Measurements from ENCODE around the gene HOXD9. TPM values are rescaled to one million over a fixed set of nuclear protein-coding genes. Genes with fewer than 3 reads are reported as not detected.

HOXD9 gene
- polyA plus RNA-seq, 1 of the 3 experiments (the other 2 are of a cell fraction): 4.8 TPM

DNA sequence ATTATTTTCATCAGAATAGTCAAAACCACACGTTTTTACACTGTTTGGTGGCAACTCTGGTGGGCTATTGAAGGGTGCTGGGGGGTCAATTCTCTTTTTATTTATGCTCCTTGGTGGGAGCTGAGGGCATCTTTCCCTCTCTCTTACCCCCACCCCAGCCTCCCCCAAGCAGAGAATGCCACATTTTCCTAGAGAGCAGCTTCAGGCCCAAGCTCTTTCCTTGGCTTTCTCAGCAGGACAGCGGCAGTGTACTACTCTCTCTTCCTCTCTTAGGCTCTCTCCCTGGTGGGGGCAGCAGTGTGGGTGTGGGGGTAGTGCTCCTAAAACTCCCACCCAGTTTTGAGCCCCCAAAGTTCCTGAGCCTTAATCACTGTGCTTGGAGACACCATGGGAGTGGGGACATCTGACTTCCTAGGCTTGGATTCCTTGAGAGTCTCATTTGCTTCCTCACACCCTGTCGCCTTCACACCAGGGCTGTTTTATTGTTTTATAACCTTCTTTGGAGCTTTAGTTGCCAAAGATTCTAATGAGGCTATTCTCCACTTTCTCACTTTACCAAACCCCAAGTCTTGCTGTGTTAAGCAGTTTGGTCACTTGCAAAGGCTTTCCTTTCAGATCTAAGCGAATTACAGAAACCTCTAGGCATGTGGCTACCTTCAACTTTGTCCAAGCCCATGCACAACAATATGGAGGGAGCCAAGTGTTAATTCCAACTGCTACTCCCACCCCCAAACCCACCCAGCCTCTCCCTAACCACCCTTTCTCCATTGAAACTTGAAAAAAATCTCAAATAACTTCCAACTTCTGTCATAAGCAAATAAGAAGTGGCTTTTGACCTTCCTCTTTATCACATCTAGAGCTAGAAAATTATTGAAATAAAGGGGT is 22.8 kb downstream of the HOXD9 start:
- no peaks in the 10 kb centered on the region for H4K20me1 ChIP-seq (ENCODE audit: insufficient read depth)
- 88% methylated on average over 4 of the region's 4 CpGs for WGBS (ENCODE audit: low lambda C conversion rate)
- POLR2A ChIA-PET: interaction anchor here (0.5 kb wide), 1 partner anchor 511 kb away, joined by 3 read pairs; no protein-coding TSS in a partner anchor
- H3K79me2 ChIP-seq (ENCODE audit: insufficient read depth): peaks cover 13% of the 10 kb centered on the region
- DNase-seq: no peak
- no peak overlapping the region for H3K4me3 ChIP-seq (ENCODE audit: low read depth in 2 of 2, low read length in 1 of 2)
- H2AFZ ChIP-seq (ENCODE audit: low read depth): no peak overlapping the region
- H3K27ac ChIP-seq (ENCODE audit: low read depth in 2 of 2, low read length in 1 of 2): no peak overlapping the region; a peak in 1 of 4 replicates
- H3K9ac ChIP-seq: no peak overlapping the region
- H3K4me2 ChIP-seq: no peak overlapping the region
- H3K4me1 ChIP-seq (ENCODE audit: control insufficient read depth in 1 of 2, insufficient read depth in 2 of 2, low read depth in 1 of 2, low read length in 1 of 2): peaks cover 0 to 14% of the 10 kb centered on the region in 2 experiments; a peak in 1 of 4 replicates
- H3K9me3 ChIP-seq: no peaks in the 10 kb centered on the region
- H3F3A ChIP-seq (replicated peaks; ENCODE audit: insufficient read depth): no peaks in the 10 kb centered on the region
- no peaks in the 10 kb centered on the region for H3K27me3 ChIP-seq (ENCODE audit: insufficient read depth)
- CTCF ChIA-PET: interaction anchor here (1.1 to 26.1 kb wide), 8 partner anchors 13 to 669 kb away, joined by 3 to 1047 read pairs (median 10); partner anchors contain the start of gene HOXD9
- H3K36me3 ChIP-seq (replicated peaks in 1 of 2; ENCODE audit: control insufficient read depth in 1 of 2, insufficient read depth in 2 of 2, low read length in 1 of 2): no peaks in the 10 kb centered on the region
- TF ChIP-seq SIN3A (IDR thresholded peaks at IDR 0.05; ENCODE audit: borderline replicate concordance, low read depth, low read length): no peak
- no peak for TF ChIP-seq RXRA (IDR thresholded peaks at IDR 0.05; ENCODE audit: borderline replicate concordance, low read depth)
- no peak for TF ChIP-seq ELF1 (IDR thresholded peaks at IDR 0.05)
- TF ChIP-seq, protein P1, sequence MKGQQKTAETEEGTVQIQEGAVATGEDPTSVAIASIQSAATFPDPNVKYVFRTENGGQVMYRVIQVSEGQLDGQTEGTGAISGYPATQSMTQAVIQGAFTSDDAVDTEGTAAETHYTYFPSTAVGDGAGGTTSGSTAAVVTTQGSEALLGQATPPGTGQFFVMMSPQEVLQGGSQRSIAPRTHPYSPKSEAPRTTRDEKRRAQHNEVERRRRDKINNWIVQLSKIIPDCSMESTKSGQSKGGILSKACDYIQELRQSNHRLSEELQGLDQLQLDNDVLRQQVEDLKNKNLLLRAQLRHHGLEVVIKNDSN (IDR thresholded peaks at IDR 0.05; ENCODE audit: borderline replicate concordance, low read depth): no peak
- no peak for TF ChIP-seq MXI1 (IDR thresholded peaks at IDR 0.05; ENCODE audit: low read depth, low read length)
- TF ChIP-seq YY1 (IDR thresholded peaks at IDR 0.05; ENCODE audit: low read depth): no peak
- no peak for TF ChIP-seq TAF1 (IDR thresholded peaks at IDR 0.05; ENCODE audit: borderline replicate concordance, low read depth, low read length)
- TF ChIP-seq MEF2A (IDR thresholded peaks at IDR 0.05; ENCODE audit: borderline replicate concordance, low read depth): no peak
- no peak for TF ChIP-seq RFX5 (IDR thresholded peaks at IDR 0.05; ENCODE audit: low read length)
- TF ChIP-seq FOXJ3 (CRISPR knock-in tag; IDR thresholded peaks at IDR 0.05): no peak
- TF ChIP-seq POLR2AphosphoS5 (IDR thresholded peaks at IDR 0.05; ENCODE audit: low read depth, low read length): no peak
- TF ChIP-seq NFIC (IDR thresholded peaks at IDR 0.05; ENCODE audit: borderline replicate concordance): no peak
- TF ChIP-seq, protein P2, sequence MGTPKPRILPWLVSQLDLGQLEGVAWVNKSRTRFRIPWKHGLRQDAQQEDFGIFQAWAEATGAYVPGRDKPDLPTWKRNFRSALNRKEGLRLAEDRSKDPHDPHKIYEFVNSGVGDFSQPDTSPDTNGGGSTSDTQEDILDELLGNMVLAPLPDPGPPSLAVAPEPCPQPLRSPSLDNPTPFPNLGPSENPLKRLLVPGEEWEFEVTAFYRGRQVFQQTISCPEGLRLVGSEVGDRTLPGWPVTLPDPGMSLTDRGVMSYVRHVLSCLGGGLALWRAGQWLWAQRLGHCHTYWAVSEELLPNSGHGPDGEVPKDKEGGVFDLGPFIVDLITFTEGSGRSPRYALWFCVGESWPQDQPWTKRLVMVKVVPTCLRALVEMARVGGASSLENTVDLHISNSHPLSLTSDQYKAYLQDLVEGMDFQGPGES (IDR thresholded peaks at IDR 0.05; ENCODE audit: low read depth, low read length): no peak
- no peaks in the 10 kb centered on the region for H3K9me2 ChIP-seq

DNA sequence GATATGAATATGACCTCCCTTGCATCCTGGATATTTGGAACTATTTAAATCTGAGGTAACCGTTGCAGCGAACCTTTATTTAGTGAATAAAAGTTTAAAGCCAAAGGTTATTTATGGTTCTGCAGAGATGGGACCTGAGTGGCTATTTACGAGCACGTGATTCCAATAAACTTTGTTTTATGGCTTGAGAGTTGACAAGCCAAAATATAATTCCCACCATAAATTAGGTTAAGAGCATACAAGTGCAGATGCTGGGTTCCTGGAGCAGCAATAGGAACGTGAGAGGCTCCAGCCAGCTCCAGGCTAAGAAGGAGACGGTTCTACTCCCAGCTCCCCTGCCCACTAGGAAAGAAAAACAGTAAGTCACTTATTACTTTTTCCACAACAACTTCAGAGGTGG is 23.6 kb downstream of the HOXD9 start:
- no peaks in the 10 kb centered on the region for H3F3A ChIP-seq (replicated peaks; ENCODE audit: insufficient read depth)
- no peak overlapping the region for H3K9ac ChIP-seq
- no peak for DNase-seq
- no peaks in the 10 kb centered on the region for H3K27me3 ChIP-seq (ENCODE audit: insufficient read depth)
- H4K20me1 ChIP-seq (ENCODE audit: insufficient read depth): no peaks in the 10 kb centered on the region
- ChIA-PET POLR2A (no interaction called here), CTCF (interaction anchor here (1.2 to 11.3 kb wide), 6 partner anchors 22 to 506 kb away, joined by 3 to 154 read pairs (median 10); partner anchors contain the start of gene HOXD9)
- H3K27ac ChIP-seq (ENCODE audit: low read depth in 2 of 2, low read length in 1 of 2): no peak overlapping the region
- H2AFZ ChIP-seq (ENCODE audit: low read depth): no peak overlapping the region
- no peaks in the 10 kb centered on the region for H3K36me3 ChIP-seq (replicated peaks in 1 of 2; ENCODE audit: control insufficient read depth in 1 of 2, insufficient read depth in 2 of 2, low read length in 1 of 2)
- H3K4me2 ChIP-seq: no peak overlapping the region
- H3K9me3 ChIP-seq: no peaks in the 10 kb centered on the region
- H3K4me1 ChIP-seq (ENCODE audit: control insufficient read depth in 1 of 2, insufficient read depth in 2 of 2, low read depth in 1 of 2, low read length in 1 of 2): peaks cover 0 to 9% of the 10 kb centered on the region in 2 experiments; a peak in 1 of 4 replicates
- peaks cover 9% of the 10 kb centered on the region for H3K79me2 ChIP-seq (ENCODE audit: insufficient read depth)
- H3K4me3 ChIP-seq (ENCODE audit: low read depth in 2 of 2, low read length in 1 of 2): no peak overlapping the region
- H3K9me2 ChIP-seq: no peaks in the 10 kb centered on the region
- 77% methylated on average over 6 of the region's 6 CpGs for WGBS (ENCODE audit: low lambda C conversion rate)
- TF ChIP-seq ELF1 (IDR thresholded peaks at IDR 0.05) (no peak), FOSL2 (IDR thresholded peaks at IDR 0.05; ENCODE audit: borderline replicate concordance, low read depth) (no peak), RAD21 (IDR thresholded peaks at IDR 0.05; ENCODE audit: low read length) (no peak), RFX5 (IDR thresholded peaks at IDR 0.05; ENCODE audit: low read length) (no peak), TAF1 (IDR thresholded peaks at IDR 0.05; ENCODE audit: borderline replicate concordance, low read depth, low read length) (no peak), NRF1 (IDR thresholded peaks at IDR 0.05; ENCODE audit: low read depth, low read length) (no peak), MEF2A (IDR thresholded peaks at IDR 0.05; ENCODE audit: borderline replicate concordance, low read depth) (no peak), TCF12 (IDR thresholded peaks at IDR 0.05) (no peak), RCOR1 (IDR thresholded peaks at IDR 0.05; ENCODE audit: low read length) (no peak), CHD2 (IDR thresholded peaks at IDR 0.05; ENCODE audit: low read length, partially characterized antibody) (no peak)
- TF ChIP-seq, protein P3, sequence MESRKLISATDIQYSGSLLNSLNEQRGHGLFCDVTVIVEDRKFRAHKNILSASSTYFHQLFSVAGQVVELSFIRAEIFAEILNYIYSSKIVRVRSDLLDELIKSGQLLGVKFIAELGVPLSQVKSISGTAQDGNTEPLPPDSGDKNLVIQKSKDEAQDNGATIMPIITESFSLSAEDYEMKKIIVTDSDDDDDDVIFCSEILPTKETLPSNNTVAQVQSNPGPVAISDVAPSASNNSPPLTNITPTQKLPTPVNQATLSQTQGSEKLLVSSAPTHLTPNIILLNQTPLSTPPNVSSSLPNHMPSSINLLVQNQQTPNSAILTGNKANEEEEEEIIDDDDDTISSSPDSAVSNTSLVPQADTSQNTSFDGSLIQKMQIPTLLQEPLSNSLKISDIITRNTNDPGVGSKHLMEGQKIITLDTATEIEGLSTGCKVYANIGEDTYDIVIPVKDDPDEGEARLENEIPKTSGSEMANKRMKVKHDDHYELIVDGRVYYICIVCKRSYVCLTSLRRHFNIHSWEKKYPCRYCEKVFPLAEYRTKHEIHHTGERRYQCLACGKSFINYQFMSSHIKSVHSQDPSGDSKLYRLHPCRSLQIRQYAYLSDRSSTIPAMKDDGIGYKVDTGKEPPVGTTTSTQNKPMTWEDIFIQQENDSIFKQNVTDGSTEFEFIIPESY (IDR thresholded peaks at IDR 0.05; ENCODE audit: borderline replicate concordance, low read depth): no peak
- TF ChIP-seq, protein P4, sequence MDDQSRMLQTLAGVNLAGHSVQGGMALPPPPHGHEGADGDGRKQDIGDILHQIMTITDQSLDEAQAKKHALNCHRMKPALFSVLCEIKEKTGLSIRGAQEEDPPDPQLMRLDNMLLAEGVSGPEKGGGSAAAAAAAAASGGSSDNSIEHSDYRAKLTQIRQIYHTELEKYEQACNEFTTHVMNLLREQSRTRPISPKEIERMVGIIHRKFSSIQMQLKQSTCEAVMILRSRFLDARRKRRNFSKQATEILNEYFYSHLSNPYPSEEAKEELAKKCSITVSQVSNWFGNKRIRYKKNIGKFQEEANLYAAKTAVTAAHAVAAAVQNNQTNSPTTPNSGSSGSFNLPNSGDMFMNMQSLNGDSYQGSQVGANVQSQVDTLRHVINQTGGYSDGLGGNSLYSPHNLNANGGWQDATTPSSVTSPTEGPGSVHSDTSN (IDR thresholded peaks at IDR 0.05): no peak
